Panc1 (cell line): ENCODE data around the gene TNRC6C. TPM values are rescaled to one million over a fixed set of nuclear protein-coding genes. Genes with fewer than 3 reads are reported as not detected.

ENCODE experiments used
- ATAC-seq: fragments of 200-7000 bp; cut with Tn5 transposase; 2 replicates; pipeline ENCODE4 v1.9.1; 2020; ENCODE audit warnings: mild to moderate bottlenecking, moderate library complexity
- BruUV-seq: library from RNA; stranded (reverse); fragments of 400-500 nt; replicated peaks from 2 replicates; lab custom pipeline; 2021; lab: Mats Ljungman, UMichigan
- CTCF ChIA-PET: fragments of 300-600 bp; sonication (Branson Sonifier 250); formaldehyde crosslinking; loops from one replicate; lab custom pipeline; 2022; ENCODE audit warnings: antibody characterized with exemption; lab: Charles Lee
- POLR2A ChIA-PET: fragments of 300-600 bp; sonication (Branson Sonifier 250); formaldehyde crosslinking; loops from one replicate; lab custom pipeline; 2022; ENCODE audit warnings: antibody characterized with exemption; lab: Charles Lee
- DNase-seq: peaks from one replicate; pipeline ENCODE4 v3.0.0-alpha.2; 2010; ENCODE audit warnings: low read depth, low spot score
- H3K27ac ChIP-seq: 2 replicates; pipeline ENCODE4 v1.5.1; 2011; ENCODE audit warnings: mild to moderate bottlenecking, low read length, inconsistent platforms
- H3K27me3 ChIP-seq: fragments of 200-500 bp; sonication (Bioruptor generic); 2 replicates; pipeline ENCODE4 v1.6.0; 2014; ENCODE audit warnings: low read length, inconsistent platforms; ENCODE audit not compliant: control insufficient read depth, insufficient read depth
- H3K36me3 ChIP-seq: fragments of 200-500 bp; sonication (Bioruptor generic); 2 replicates; pipeline ENCODE4 v1.5.1; 2014; ENCODE audit warnings: inconsistent platforms, mild to moderate bottlenecking, low read length, moderate library complexity; ENCODE audit not compliant: control insufficient read depth, insufficient read depth
- H3K4me1 ChIP-seq: 2 replicates; pipeline ENCODE4 v1.5.1; 2011; ENCODE audit warnings: inconsistent platforms, mild to moderate bottlenecking, low read length, moderate library complexity; ENCODE audit not compliant: control insufficient read depth, insufficient read depth
- H3K4me3 ChIP-seq, 2 experiments: 2 replicates each; pipeline ENCODE4 v1.5.1; 2011 to 2012; ENCODE audit warnings: low read depth in 2 of 2, low read length in 2 of 2, mild to moderate bottlenecking in 2 of 2, inconsistent platforms in 1 of 2, moderate library complexity in 1 of 2
- H3K9me3 ChIP-seq: fragments of 200-500 bp; sonication (Bioruptor generic); 2 replicates; pipeline ENCODE4 v1.5.1; 2014; ENCODE audit warnings: low read depth, mild to moderate bottlenecking, inconsistent platforms, low read length, moderate library complexity; ENCODE audit not compliant: control insufficient read depth, insufficient read depth
- POLR2AphosphoS5 ChIP-seq: IDR thresholded peaks from 2 replicates; pipeline ENCODE4 v1.6.1; 2012; ENCODE audit warnings: mild to moderate bottlenecking, low read depth, low read length, moderate library complexity
- REST ChIP-seq, 2 experiments: IDR thresholded peaks; 2 replicates each; pipeline ENCODE4 v1.6.1; 2011 to 2012; ENCODE audit warnings: low read depth in 2 of 2, control low read depth in 1 of 2, low read length in 1 of 2, mild to moderate bottlenecking in 1 of 2, moderate library complexity in 1 of 2; ENCODE audit not compliant: insufficient read depth in 1 of 2
- SIN3A ChIP-seq: IDR thresholded peaks from 2 replicates; pipeline ENCODE4 v1.6.1; 2012; ENCODE audit warnings: low read depth, mild to moderate bottlenecking, low read length, moderate library complexity, borderline replicate concordance; ENCODE audit not compliant: insufficient read depth
- TCF7L2 ChIP-seq: IDR thresholded peaks from 2 replicates; pipeline ENCODE4 v1.6.1; 2011; ENCODE audit warnings: mild to moderate bottlenecking, low read depth, low read length, inconsistent platforms
- in situ Hi-C: cut with HindIII; loops from 2 replicates; pipeline ENCODE4 v1.10.0; 2016; ENCODE audit warnings: low sequenced_read_pairs, low pct_unique_long_range_greater_than_20kb
- intact Hi-C: fragments of 100-400 bp; cut with micrococcal nuclease; formaldehyde crosslinking; loops from one replicate; pipeline ENCODE4 v1.10.0; 2022; ENCODE audit not compliant: unreplicated experiment
- total RNA-seq: library from RNA; stranded (reverse); gene quantifications from one replicate; pipeline ENCODE4 v1.2.1, GENCODE V29; 2021; ENCODE audit not compliant: unreplicated experiment
- TF ChIP-seq, protein P1 (sequence below): fragments of 450-650 bp; IDR thresholded peaks from 2 replicates; pipeline ENCODE4 v1.5.1; 2017; ENCODE audit warnings: mild to moderate bottlenecking

The TNRC6C gene
- total RNA-seq, 1 experiment from 2014 or later, result 10.1 TPM

GRCh38 chr17:78110363-78111015 is 152.0 kb downstream of the TNRC6C start:
- in situ Hi-C loops, result no loop called here

GRCh38 chr17:78111016-78111726 is 152.7 kb downstream of the TNRC6C start:
- no peak for TF ChIP-seq POLR2AphosphoS5
- TF ChIP-seq, protein P1, sequence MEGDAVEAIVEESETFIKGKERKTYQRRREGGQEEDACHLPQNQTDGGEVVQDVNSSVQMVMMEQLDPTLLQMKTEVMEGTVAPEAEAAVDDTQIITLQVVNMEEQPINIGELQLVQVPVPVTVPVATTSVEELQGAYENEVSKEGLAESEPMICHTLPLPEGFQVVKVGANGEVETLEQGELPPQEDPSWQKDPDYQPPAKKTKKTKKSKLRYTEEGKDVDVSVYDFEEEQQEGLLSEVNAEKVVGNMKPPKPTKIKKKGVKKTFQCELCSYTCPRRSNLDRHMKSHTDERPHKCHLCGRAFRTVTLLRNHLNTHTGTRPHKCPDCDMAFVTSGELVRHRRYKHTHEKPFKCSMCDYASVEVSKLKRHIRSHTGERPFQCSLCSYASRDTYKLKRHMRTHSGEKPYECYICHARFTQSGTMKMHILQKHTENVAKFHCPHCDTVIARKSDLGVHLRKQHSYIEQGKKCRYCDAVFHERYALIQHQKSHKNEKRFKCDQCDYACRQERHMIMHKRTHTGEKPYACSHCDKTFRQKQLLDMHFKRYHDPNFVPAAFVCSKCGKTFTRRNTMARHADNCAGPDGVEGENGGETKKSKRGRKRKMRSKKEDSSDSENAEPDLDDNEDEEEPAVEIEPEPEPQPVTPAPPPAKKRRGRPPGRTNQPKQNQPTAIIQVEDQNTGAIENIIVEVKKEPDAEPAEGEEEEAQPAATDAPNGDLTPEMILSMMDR, result no peak
- TF ChIP-seq TCF7L2, result no peak
- TF ChIP-seq SIN3A, result no peak
- TF ChIP-seq REST (IDR thresholded peaks at IDR 0.05; ENCODE audit: insufficient read depth in 1 of 2, low read depth in 2 of 2, low read length in 1 of 2), result no peak
- no peaks in the 10 kb centered on the region for H3K36me3 ChIP-seq
- H3K4me3 ChIP-seq, result no peak overlapping the region
- H3K27ac ChIP-seq, result no peak overlapping the region
- CTCF ChIA-PET, result interaction anchor here (0.6 to 0.7 kb wide), 2 partner anchors 30 to 56 kb away, joined by 3 read pairs; no protein-coding TSS in a partner anchor
- H3K4me1 ChIP-seq, result no peaks in the 10 kb centered on the region; the same call in 1 of the 2 replicates
- POLR2A ChIA-PET, result interaction anchor here (0.9 kb wide), 1 partner anchor 10 kb away, joined by 7 read pairs; no protein-coding TSS in a partner anchor
- intact Hi-C loops, result loop anchor here (5.0 kb wide), 1 partner anchor 66 kb away; no protein-coding TSS in a partner anchor
- in situ Hi-C loops, result no loop called here
- no peaks in the 10 kb centered on the region for H3K27me3 ChIP-seq
- BruUV-seq, result no TSS peak
- DNase-seq (no peak), ATAC-seq (no peak)
- H3K9me3 ChIP-seq, result no peaks in the 10 kb centered on the region

More at GRCh38 chr17:78110363-78111015, 152.0 kb downstream of the TNRC6C start:
- Histone ChIP-seq H3K36me3 (no peaks in the 10 kb centered on the region), H3K4me1 (no peaks in the 10 kb centered on the region; the same call in 1 of the 2 replicates), H3K4me3 (no peak overlapping the region), H3K27me3 (no peaks in the 10 kb centered on the region), H3K9me3 (no peaks in the 10 kb centered on the region), H3K27ac (no peak overlapping the region)
- ChIA-PET CTCF (interaction anchor here (0.6 to 0.7 kb wide), 2 partner anchors 31 to 57 kb away, joined by 3 read pairs; no protein-coding TSS in a partner anchor), POLR2A (no interaction called here)
- ATAC-seq (no peak), DNase-seq (no peak)
- TF ChIP-seq, protein P1, result no peak
- TF ChIP-seq POLR2AphosphoS5 (no peak), SIN3A (no peak), TCF7L2 (no peak), REST (IDR thresholded peaks at IDR 0.05; ENCODE audit: insufficient read depth in 1 of 2, low read depth in 2 of 2, low read length in 1 of 2) (no peak)
- intact Hi-C loops, result loop anchor here (5.0 kb wide), 1 partner anchor 67 kb away; no protein-coding TSS in a partner anchor
- no TSS peak for BruUV-seq
